EL (cell line): Measurements from ENCODE around the gene ADAMTSL3.
"Not testable (repeated sequence)": the region's sequence is repeated elsewhere in the genome, so short reads cannot be mapped to it uniquely, and the experiment has no call there.

Source experiments
- DNase-seq: peaks from one replicate; pipeline ENCODE4 v3.0.0-alpha.2; 2016

ADAMTSL3 gene

DNA sequence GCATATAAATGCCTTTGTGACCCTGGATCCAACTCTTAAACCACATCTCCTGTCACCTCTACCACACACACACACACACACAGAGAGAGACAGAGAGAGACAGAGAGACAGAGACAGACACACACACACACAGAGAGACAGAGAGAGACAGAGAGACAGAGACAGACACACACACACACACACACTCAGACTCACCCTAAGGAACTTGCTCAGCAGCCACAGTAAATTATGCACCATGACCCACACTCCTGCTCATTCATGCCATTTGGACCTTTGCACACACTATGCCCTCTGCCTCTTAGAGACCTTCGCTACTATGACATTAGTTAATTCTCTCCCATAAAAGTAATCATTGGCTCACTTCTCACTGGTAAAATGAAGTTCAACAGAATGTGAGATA lies 275.7 kb downstream of the ADAMTSL3 start:
- DNase-seq, result no peak

DNA sequence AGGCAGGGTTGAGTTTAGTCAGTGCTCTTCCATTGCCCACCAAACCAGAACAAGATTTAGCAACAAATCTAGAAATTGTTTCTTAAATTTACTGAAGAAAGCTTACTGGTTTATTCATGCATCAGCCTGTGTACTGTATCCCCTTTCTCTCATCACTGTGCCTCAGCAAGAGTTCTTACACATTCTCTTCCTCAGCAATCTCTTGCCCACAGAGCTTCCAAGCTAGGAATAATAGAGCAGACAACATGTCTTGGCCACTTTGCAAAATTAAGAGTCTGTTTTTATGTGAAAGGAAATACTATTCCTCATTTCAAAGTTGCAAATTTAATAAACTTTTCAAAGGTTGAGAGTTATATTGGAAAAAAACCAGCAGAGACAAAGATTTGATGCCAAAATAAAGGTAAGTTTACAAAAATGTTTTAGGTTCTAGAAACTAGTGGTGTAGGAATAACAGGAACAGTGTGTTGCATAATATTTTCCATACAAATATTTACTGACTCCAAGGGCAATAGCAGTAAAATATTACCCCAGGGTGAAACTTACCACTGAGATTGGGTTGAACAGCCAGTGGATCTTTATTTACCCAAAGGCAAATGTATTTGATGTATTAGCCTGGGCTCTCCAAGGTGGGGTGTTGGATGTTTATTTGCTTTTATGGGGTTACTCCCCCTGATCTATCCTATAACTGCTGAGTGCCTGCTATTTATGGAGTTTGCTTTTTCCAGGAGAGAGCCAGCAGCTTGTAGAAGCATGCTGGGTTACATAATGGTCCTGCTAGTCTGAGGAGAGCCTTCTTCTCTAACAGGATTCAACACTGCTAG lies 276.7 kb downstream of the ADAMTSL3 start:
- no peak for DNase-seq

DNA sequence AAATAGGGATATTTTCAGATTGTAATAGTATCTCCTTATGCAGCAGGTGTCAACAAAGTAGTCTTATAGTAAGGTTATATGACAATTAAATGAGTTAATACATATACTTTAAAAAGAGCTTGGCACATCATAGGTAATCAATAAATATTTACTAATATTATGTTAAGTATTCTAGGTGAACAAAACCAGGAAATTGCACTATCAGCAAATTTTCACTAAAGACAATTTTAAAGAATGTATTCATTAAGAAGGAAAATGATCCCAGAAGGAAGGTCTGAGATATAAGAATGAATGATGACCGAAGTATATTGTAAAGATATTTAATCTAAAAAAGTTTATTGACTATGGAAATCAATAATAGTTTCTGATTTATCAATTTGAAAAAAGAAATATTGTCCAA lies 281.9 kb downstream of the ADAMTSL3 start:
- no peak for DNase-seq

DNA sequence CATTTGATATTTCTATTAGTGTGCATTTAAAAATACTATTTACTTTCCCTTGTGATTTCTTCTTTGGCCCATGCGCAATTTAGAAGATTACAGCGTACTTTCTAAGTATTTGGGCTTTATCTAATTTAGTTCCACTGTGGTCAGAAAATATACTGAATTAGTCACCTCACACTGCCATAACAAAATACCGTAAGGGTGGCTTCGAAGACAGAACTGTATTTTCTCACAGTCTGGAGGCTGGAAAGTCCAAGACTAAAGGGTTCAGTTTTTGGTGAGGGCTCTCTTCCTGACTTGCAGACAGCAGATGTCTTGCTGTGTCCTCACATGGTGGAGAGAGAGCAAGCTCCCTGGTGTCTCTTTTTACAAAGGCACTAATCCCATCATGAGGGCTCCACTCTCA lies 286.2 kb downstream of the ADAMTSL3 start:
- DNase-seq, result no peak

DNA sequence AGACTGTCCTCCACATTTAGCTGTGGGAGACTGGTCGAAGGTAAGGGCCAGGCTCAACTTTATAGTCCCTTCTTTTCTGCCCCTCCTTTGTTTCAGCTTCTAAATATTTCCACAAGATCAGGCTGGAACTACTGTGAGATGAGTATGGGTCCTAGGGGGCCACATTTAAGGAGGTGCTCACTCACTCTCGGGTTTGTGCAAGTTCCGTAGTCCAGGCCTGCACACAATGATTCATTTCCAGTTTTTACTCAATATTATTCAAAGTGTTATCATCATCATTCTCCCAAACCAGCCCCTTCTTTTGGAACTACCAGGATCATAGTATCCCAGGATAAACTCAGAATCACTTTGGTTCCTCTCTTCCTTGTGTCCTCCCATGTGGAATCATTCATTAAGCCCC lies 289.1 kb downstream of the ADAMTSL3 start:
- no peak for DNase-seq

DNA sequence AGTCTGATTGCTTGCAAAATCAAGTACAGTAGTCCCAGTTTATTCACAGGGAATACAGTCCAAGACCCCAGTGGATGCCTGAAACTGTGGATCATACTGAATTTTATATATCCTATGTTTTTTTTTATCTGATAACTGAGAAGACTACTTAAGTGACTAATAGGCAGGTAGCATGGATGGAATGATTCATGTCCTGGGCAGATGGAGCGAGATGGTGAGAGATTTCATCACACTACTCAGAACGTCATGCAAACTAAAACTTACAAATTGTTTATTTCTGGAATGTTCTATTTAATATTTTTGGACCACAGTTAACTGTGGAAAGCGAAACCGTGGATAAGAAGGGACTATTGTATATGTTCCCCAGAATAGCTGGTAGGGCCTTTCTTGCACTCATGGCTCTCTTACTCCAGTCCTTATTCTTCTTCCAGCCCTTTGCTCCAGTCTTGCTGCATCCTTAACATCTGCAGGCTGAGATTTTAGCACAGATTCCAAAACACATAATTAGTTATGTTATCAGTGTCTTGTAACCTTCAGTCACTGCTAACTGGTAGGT lies 290.0 kb downstream of the ADAMTSL3 start:
- DNase-seq, result no peak

DNA sequence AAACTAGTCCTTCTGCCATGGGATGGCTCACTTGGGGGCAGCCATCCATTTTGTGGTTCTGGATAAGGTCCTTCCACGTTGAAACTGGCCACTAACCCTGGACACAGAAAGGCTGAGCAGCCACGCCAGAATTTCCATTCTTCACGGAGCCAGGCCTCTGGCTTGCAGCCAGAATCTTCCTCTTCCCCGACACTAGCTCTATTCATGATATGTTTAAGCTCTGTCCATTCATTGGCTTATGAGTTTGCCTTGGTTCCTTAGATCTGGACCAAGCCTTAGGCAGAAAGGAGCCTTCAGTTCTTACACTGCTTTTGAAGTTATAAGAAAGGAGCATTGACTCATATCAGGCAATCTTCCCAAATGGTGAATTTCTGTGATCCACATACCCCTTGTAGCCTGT lies 293.2 kb downstream of the ADAMTSL3 start:
- no peak for DNase-seq

DNA sequence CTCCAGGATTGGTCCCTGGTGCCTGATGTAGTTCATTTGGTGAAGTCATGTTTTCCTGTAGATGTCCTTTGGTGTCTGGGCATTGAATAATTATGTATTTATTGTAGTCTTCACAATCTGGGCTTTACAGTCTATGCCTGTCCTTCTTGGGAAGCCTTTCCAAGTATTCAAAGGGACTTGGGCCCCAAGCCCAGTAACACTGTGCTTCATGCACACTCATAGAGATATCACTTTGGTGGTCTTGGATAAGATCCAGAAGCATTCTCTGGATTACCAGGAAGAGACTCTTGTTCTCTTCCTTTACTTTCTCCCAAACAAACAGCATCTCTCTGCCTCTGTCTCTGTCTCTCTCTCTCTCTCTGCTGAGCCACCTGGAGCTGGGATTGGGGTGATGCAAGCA lies 300.6 kb downstream of the ADAMTSL3 start:
- DNase-seq, result no peak

DNA sequence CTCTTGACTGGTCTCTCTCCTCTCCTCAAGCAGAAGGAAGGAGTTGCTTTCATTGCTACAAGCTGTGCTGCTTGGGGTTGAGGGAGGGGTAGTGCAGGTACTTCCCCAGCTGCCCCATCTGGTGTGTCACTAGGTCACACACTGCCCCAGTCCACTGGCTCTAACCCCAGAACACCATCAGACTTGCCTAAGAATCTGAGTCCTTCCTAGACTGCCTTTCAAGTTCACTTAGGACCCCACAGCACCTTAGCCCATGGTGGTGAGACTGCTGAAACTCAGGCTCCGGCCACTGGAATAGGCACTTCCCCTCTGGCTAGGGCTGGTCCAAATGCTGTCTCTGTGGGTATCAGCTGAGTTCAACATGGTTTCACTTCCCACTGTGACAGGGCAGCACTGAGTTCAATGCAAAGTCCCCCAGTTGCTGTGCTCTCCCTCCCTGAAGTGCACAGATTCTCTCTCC lies 301.9 kb downstream of the ADAMTSL3 start:
- DNase-seq, result no peak

DNA sequence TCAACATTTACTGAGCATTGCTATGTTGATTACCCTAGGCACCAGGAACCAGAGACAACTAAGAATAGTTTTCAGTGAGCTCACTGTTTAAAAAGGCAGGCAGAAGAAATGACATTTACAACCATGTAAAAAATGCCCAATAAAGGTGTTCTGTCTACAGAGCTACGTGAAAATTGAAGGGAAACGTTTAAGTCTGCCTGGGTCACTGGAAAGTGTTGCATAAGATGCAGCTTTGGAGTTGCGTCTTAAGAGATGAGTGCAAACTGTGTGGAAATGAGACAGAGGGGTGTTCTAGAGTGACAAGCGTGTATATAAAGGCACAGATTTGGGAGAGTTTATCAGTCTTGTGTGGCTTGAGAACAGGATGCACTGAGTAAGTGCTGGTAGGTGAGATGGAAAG lies 303.0 kb downstream of the ADAMTSL3 start:
- no peak for DNase-seq

DNA sequence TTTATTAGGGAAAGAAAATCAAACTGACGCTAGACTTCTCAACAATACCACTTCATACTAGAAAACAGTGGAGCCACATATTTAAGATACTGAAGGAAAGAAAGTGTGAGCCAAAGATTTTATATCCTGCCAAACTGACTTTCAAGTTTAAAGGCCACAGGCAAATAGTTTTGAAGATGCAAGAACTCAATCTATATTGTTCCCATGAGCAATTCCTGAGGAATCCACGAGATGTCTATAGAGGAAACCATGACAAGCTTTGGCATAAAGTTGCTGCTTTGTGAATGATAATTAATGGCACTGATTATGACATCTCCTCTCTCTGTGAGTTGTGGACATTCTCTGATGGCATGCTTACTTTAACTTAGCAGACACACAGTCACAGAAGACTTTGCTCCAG lies 305.6 kb downstream of the ADAMTSL3 start:
- DNase-seq, result no peak

DNA sequence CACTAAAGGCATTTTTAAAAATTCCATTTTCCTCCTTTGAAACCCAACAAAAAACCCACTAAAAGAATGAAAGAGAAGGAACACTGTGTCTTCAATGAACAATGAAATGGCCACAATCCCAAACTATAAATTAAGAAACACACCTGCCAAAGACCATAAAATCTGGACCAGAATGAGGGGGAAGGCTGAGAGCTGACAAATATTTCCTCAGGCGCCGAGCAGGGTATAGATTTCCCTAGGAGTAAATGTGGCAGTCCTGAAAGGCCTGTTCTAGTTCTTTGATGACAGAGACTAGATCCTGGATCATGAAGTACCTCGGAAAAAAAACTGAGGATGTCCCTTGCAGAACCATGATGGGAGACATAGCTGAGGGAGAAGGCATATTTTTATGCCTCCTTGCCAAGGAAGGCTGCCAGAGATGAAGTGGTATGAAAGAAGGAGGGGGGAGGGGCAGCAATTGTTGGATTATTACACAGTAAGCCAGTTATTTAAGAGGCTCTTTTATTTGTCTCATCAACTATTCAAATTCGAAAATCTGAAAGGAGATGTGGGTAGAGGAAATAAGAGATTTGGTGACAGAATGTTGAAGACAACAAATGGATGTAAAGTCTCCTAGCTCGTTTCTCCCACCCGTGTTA lies 306.4 kb downstream of the ADAMTSL3 start:
- DNase-seq, result no peak

DNA sequence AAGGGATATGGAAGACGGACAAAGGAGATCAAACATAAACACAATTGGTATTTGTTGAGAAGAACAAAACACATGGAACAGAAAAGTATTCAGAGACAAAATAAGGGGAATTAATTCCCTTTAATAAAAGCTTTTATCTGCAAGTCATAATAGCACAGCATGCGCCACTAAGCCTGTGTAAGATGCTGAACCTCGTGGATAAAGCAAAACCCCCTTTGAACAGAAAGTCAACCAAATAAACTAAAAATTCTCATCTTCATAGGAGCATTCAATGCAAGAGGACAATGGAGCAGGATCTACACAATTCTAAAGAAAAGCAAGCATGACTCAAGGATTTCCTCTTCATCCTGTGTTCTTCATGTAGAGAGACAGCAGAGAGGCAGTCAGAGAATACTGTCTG lies 307.4 kb downstream of the ADAMTSL3 start:
- no peak for DNase-seq

DNA sequence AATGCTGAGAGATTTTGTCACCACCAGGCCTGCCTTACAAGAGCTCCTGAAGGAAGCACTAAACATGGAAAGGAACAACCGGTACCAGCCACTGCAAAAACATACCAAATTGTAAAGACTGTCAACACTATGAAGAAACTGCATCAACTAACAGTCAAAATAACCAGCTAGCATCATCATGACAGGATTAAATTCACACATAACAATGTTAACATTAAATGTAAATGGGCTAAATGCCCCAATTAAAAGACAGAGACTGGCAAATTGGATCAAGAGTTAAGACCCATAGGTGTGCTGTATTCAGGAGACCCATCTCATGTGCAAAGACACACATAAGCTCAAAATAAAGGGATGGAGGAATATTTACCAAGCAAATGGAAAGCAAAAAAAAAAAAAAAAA lies 311.0 kb downstream of the ADAMTSL3 start:
- not testable (repeated sequence) for DNase-seq

DNA sequence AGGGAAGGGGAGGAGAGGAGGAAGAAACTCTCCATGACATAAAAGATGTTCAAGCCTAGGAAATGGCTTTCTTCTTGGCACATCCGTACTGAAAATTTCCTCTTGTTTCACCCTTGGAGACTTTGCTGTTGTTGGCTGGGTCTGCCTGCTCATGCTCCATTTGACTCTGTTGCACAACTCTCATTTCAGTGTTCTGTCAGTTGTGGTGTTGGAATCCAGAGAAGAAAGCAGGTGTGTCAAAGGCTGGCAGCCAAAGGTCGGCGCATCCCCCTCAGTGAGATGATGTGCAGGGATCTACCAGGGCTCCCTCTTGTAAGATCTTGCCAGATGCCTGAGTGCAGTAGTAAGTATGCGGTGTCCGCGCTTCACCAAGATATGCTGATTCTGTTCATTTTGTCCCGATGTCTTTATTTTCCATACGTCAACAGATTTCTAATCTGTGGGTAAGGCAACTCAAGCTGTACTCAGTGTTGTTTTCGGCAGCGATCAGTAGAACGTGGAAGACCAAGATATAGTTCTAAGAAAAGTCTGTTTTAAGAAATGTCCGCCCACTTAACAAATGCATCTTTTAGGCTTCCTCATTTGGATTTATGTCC lies 316.5 kb downstream of the ADAMTSL3 start:
- no peak for DNase-seq

DNA sequence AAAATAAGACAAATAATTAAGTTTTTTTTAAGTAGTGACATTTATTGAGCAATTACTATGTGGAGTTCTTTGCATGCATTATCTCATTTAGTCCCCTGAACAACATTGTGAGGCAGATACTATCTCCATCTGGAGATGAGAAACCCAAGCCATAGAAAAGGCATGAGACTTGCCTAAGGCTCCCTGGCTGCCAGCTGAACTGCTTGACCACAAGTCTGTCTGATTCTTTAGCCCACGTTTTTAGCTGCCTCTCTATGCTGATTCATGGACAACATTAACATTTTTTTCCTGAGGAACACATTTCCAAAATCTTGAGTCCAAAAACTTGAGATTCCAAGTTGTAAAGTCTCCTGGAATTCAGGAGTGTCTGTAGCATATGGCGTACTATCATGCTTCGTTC lies 318.1 kb downstream of the ADAMTSL3 start:
- DNase-seq, result no peak

DNA sequence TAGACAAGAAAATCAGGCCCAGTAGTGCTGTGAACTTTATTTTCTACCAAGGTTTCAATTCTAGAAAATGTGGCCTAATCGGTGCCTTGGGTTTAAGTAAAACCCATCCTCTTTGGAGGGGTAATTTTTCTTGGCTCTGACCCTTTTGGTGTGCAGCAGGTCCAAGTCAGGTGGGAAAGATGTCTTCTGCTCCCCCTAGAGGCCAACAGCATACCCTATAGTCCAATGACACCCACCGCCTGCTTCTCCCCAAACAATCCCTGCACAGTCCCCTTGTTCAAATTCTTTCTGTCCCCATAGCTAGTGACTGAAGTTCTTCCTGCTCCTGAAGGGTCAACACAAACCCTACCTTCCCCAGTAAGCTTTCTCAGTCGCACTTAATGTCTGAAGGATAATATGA lies 319.9 kb downstream of the ADAMTSL3 start:
- no peak for DNase-seq

DNA sequence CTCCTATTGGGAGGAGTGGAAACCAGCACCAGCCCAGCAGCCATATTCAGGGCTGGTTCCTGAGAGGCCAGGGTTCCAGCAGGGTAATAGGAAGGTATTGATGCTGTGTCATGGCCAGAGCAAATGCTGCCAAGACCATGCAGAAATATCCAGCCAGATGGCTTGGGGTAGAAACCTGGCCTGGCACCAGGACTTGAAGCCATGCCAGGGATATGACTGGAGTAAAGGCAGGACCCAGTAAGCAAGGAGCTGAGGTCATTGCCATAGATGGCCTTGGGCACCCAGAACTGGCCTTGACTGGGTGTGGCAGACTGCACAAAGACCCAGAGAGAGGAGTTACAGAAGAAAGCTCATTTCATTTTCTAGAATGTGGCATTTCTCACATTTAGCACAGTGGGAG lies 324.1 kb downstream of the ADAMTSL3 start:
- DNase-seq, result no peak

DNA sequence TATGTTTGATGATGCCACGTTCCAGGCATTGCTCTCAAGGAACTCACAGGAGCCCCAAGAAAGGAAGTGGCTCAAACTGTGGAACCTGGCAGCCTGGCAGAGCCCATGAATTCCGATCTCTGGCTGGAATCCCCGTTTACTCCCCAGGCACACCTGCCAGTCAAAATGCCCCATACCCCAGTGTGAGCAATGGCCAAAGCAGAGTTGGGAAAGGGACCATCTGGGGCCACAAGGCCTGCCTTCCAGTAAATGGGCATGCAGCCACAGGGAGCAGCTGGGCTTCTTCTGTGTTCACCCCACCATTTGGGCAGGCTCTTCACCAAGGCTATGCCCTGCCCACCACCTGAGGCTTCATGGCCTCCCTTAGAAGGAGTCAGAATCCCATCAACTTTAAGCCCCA lies 324.7 kb downstream of the ADAMTSL3 start:
- DNase-seq, result no peak

DNA sequence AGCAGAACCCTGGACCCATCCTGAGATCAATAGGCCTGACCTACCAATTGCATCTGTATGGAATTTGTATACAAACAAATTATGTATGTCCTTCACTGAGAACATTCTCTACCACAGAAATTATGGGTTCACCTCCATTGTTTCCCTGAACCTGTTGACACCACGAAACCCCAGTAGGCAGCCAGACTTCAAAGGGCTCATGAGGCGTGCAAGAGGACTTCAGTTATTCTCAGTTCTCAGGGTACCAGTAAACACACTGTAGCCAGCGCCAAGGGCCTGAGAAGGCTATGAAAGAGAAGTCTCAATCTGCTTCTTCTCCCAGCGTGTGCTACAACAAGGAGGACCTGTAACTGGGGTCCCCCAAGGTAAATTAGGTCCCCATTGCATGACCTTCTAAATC lies 326.7 kb downstream of the ADAMTSL3 start:
- no peak for DNase-seq

DNA sequence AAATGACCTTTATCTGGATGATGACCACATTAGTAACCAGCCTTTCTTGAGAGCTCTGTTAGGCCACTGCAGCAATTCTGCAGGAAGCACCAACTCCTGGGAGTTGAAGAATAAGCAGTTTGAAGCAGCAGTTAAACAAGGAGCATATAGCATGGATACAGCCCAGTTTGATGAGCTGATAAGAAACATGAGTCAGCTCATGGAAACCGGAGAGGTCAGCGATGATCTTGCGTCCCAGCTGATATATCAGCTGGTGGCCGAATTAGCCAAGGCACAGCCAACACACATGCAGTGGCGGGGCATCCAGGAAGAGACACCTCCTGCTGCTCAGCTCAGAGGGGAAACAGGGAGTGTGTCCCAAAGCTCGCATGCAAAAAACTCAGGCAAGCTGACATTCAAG lies 328.8 kb downstream of the ADAMTSL3 start:
- DNase-seq, result no peak

DNA sequence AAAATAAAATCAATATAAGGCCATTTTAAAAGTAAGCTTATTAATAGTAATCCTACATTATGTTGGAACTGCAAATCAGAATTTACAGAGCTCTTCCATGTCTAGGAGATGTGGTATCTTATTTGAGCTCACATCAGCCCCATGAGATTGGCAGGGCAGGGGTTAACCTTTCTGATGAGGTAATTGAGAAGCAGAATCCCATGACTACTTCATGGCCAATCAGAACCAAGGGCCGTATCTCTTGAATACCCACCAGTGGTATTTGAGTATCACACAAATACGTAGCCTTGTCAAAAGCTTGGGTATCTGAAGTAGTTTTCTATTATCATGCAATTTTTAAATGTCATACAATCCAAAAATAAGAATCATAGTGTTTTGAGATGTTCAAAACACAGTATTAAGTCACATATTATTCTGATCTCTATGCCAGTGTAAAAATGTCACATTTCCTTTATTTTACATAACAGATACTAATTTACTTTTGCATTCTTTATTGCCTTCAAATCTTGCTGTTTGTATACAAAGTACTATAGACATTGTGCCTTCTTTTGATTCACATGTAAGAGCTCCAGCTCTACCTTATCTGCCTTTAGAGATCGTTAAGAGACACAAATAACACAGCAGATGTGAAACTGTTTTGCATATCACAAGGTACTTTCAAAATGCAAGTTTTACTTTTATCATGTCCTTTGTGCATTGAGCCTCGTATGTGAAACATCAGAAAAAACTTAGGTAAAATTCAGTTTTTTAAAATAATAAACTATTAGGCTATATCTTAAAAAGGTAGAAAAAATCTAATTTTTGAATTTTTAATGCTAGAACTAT lies 329.9 kb downstream of the ADAMTSL3 start:
- no peak for DNase-seq

DNA sequence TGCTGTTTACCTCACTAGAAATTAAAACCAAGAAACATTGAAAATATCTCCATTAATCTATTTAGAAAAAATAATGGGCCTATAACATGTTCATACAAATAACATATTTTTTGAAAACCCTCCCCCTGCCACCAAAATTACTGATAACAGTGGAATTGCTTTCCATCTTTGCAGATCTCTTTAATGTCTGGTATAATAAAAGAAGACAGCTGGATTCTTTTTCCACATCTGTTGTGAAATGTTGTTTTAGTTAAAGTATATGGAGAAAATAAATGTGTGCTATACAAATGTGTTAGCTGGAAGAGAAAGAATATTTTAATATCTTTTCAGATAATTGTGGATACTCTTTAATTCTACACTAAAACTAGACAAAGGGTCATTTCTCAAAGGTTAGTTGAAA lies 330.7 kb downstream of the ADAMTSL3 start:
- DNase-seq, result no peak
